ENCODE measurements around the gene PCDH9. TPM values are rescaled to one million over a fixed set of nuclear protein-coding genes. Genes with fewer than 3 reads are reported as not detected.

Gene PCDH9
- total and polyA plus RNA-seq, 2 of the 4 experiments (the other 2 are of a cell fraction), result 2.2 to 10.2 TPM

GRCh38 chr13:66922444-66922843, 307.7 kb downstream of the PCDH9 start:
- TF ChIP-seq MXI1 (IDR thresholded peaks at IDR 0.05; ENCODE audit: borderline replicate concordance, low read depth, low read length) (no peak), RFX5 (IDR thresholded peaks at IDR 0.05; ENCODE audit: low read depth, low read length) (no peak), RCOR1 (IDR thresholded peaks at IDR 0.05; ENCODE audit: insufficient replicate concordance, low read length) (no peak), POLR2A (IDR thresholded peaks at IDR 0.05; ENCODE audit: low read depth, low read length) (no peak), CEBPB (IDR thresholded peaks at IDR 0.05; ENCODE audit: low read depth, low read length) (no peak), CTCF (conservative IDR thresholded peaks at IDR 0.05; ENCODE audit: low read depth, low read length) (no peak), MAZ (IDR thresholded peaks at IDR 0.05; ENCODE audit: borderline replicate concordance, low read depth, low read length) (no peak), MAFK (IDR thresholded peaks at IDR 0.05; ENCODE audit: low read depth, low read length) (no peak), CHD1 (IDR thresholded peaks at IDR 0.05; ENCODE audit: low read depth, low read length) (no peak), RAD21 (IDR thresholded peaks at IDR 0.05; ENCODE audit: low read length) (no peak), ELK1 (IDR thresholded peaks at IDR 0.05; ENCODE audit: borderline replicate concordance, low read depth, low read length) (no peak), USF2 (IDR thresholded peaks at IDR 0.05; ENCODE audit: low read depth, low read length) (no peak), NFE2L2 (IDR thresholded peaks at IDR 0.05; ENCODE audit: low read depth, low read length) (no peak), BHLHE40 (IDR thresholded peaks at IDR 0.05; ENCODE audit: low read depth, low read length) (no peak), SMC3 (IDR thresholded peaks at IDR 0.05; ENCODE audit: low read depth, low read length) (no peak), FOS (IDR thresholded peaks at IDR 0.05; ENCODE audit: low read depth, low read length) (no peak)
- POLR2A ChIA-PET (ENCODE audit: unreplicated experiment), result no interaction called here
- dilution Hi-C loops (cut with HindIII; ENCODE audit: low sequenced_read_pairs, unreplicated experiment), result no loop called here

More at GRCh38 chr13:66922444-66922843, 307.7 kb downstream of the PCDH9 start:
- Histone ChIP-seq H2AK9ac (replicated peaks; ENCODE audit: low read depth, low read length, poor library complexity) (no peak overlapping the region), H3K9me3 (ENCODE audit: control insufficient read depth, insufficient read depth, low read length) (no peaks in the 10 kb centered on the region), H2AK5ac (ENCODE audit: low read depth, low read length) (no peak overlapping the region), H3K36me3 (ENCODE audit: control insufficient read depth, insufficient read depth, low read length) (no peaks in the 10 kb centered on the region), H2AFZ (replicated peaks; ENCODE audit: low read length, poor library complexity) (no peak overlapping the region), H3K18ac (ENCODE audit: low read depth, low read length) (no peak overlapping the region), H2BK20ac (ENCODE audit: low read depth, low read length) (no peak overlapping the region), H2BK5ac (ENCODE audit: low read depth, low read length, poor library complexity, severe bottlenecking) (no peak overlapping the region), H3K27me3 (ENCODE audit: control insufficient read depth, insufficient read depth, low read length) (no peaks in the 10 kb centered on the region), H4K8ac (ENCODE audit: low read depth in 2 of 2, low read length in 2 of 2) (no peak overlapping the region), H3K4me2 (ENCODE audit: low read depth, low read length) (no peak overlapping the region), H4K20me1 (ENCODE audit: insufficient read depth, low read length) (no peaks in the 10 kb centered on the region), H3K56ac (ENCODE audit: extremely low read depth, insufficient read depth, low read length) (no peak overlapping the region), H3K79me1 (ENCODE audit: low read depth in 1 of 2, low read length in 2 of 2) (no peaks in the 10 kb centered on the region), H3K9ac (ENCODE audit: low read depth, low read length) (no peak overlapping the region), H2BK120ac (ENCODE audit: low read depth, low read length) (no peak overlapping the region), H4K91ac (ENCODE audit: insufficient read depth, low read depth, low read length) (no peak overlapping the region), H3K23ac (ENCODE audit: low read depth, low read length) (no peak overlapping the region), H3K14ac (replicated peaks; ENCODE audit: low read depth, low read length) (no peak overlapping the region), H3K4ac (ENCODE audit: low read depth, low read length) (no peak overlapping the region), H3K9me1 (ENCODE audit: insufficient read depth, low read length) (no peaks in the 10 kb centered on the region), H3K4me3 (ENCODE audit: insufficient read depth, low read depth, low read length) (no peak overlapping the region), H4K5ac (ENCODE audit: low read depth, low read length) (no peak overlapping the region), H3K27ac (ENCODE audit: insufficient read depth, low read length) (no peak overlapping the region), H2BK15ac (ENCODE audit: low read depth, low read length) (no peak overlapping the region), H3K4me1 (ENCODE audit: control insufficient read depth, insufficient read depth, low read length) (no peaks in the 10 kb centered on the region)
- intact Hi-C loops (cut with micrococcal nuclease), result no loop called here
- ATAC-seq (ENCODE audit: low read depth) (no peak), DNase-seq (no peak)
- no TSS peak for BruUV-seq (replicated peaks)
- in situ Hi-C loops (cut with MboI; ENCODE audit: low sequenced_read_pairs), result no loop called here
- CTCF ChIA-PET, result no interaction called here
- WGBS, 2 experiments (ENCODE audit: extremely low coverage in 2 of 2, insufficient read length in 1 of 2), result no CpG with 5 or more reads among the region's 1 CpG

Measured in IMR-90 (cell line).